ENCODE data around the gene RELT. TPM values are rescaled to one million over a fixed set of nuclear protein-coding genes. Genes with fewer than 3 reads are reported as not detected.

RELT gene
- total and polyA plus RNA-seq, 9 of the 15 experiments (the other 6 are each of a cell fraction or from before 2014, with no cell fraction given) = 1.1 to 20.2 (median 7.4) TPM

DNA sequence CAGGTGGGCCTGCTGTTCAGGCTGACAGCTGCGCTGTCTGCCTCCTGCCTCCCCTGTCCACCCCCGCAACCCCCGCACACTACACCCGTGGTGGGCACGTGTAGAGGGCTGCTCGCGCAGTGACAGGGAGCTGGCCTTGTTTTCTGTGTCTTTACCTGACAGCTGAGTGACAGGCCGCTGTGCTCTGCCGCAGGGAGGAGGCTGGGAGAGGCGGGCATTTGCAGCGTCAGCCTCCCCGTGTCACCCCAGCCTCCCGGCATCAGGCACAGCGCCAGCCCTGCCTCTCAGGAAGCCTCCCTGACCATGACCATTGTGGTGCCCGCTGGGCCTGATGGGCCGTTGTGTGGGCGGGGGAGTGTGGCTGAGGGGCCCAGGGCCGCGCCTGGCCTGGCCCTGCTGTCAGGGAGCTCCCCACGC, 32.0 kb upstream of the RELT start:
- no peak overlapping the region for H3K27ac ChIP-seq (ENCODE audit: extremely low read depth, low read depth, low read length)
- peaks cover 0 to 23% of the 10 kb centered on the region in 2 experiments; a peak in 2 of 5 replicates for H3K4me1 ChIP-seq (replicated peaks in 1 of 2; ENCODE audit: control insufficient read depth in 2 of 2, insufficient read depth in 2 of 2, low read length in 2 of 2)
- H3K9me3 ChIP-seq (replicated peaks; ENCODE audit: control insufficient read depth, insufficient read depth, low read depth, low read length) = no peaks in the 10 kb centered on the region
- CTCF ChIA-PET (ENCODE audit: low intra/inter-chr PET ratio) = no interaction called here
- no peaks in the 10 kb centered on the region for H4K20me1 ChIP-seq (replicated peaks; ENCODE audit: control insufficient read depth, insufficient read depth, low read length)
- no peak overlapping the region for H3K4me3 ChIP-seq
- FAIRE-seq (no peak), ATAC-seq (no peak; the same call in 2 of the 3 replicates), DNase-seq (ENCODE audit: extremely low read depth in 1 of 4, low spot score in 3 of 4) (no peak)
- POLR2A ChIA-PET = interaction anchor here (0.6 to 1.0 kb wide), 3 partner anchors 45 to 74 kb away, joined by 3 to 4 read pairs (median 3); no protein-coding TSS in a partner anchor
- no peaks in the 10 kb centered on the region for H3K36me3 ChIP-seq (ENCODE audit: control insufficient read depth, insufficient read depth, low read length)
- H3K9me1 ChIP-seq (ENCODE audit: control insufficient read depth, insufficient read depth, low read length) = no peaks in the 10 kb centered on the region
- intact Hi-C loops (cut with micrococcal nuclease) (no loop called here), in situ Hi-C loops (cut with MboI) (no loop called here)
- H3K4me2 ChIP-seq (ENCODE audit: insufficient read depth, low read length) = no peak overlapping the region
- no TSS peak for BruUV-seq (replicated peaks)
- peak overlapping the region in 1 of 2 experiments; percentile 58; a peak in 2 of 4 replicates for H3K9ac ChIP-seq (ENCODE audit: insufficient read depth in 1 of 2, low read depth in 2 of 2, low read length in 2 of 2)
- no peak overlapping the region for H2AFZ ChIP-seq (ENCODE audit: low read depth, low read length)
- no peaks in the 10 kb centered on the region for H3K79me2 ChIP-seq (ENCODE audit: control insufficient read depth, insufficient read depth, low read length)
- WGBS (ENCODE audit: insufficient coverage, low coverage, missing lambda C conversion rate) = 24% methylated on average over 16 of the region's 20 CpGs
- TF ChIP-seq PKNOX1 (IDR thresholded peaks at IDR 0.05) = peak; percentile 82
- TF ChIP-seq RAD21 (CRISPR knock-in tag; conservative IDR thresholded peaks at IDR 0.05 in 1 of 2, IDR thresholded peaks at IDR 0.05 in 1 of 2) = no peak
- TF ChIP-seq EGR1 (conservative IDR thresholded peaks at IDR 0.05) = 0 out of 2 replicates have a peak, but pooled peaks have one; percentile 18
- TF ChIP-seq, protein P1, sequence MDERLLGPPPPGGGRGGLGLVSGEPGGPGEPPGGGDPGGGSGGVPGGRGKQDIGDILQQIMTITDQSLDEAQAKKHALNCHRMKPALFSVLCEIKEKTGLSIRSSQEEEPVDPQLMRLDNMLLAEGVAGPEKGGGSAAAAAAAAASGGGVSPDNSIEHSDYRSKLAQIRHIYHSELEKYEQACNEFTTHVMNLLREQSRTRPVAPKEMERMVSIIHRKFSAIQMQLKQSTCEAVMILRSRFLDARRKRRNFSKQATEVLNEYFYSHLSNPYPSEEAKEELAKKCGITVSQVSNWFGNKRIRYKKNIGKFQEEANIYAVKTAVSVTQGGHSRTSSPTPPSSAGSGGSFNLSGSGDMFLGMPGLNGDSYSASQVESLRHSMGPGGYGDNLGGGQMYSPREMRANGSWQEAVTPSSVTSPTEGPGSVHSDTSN (CRISPR knock-in tag; IDR thresholded peaks at IDR 0.05; ENCODE audit: low read depth) = no peak
- TF ChIP-seq, protein P1 (tag; conservative IDR thresholded peaks at IDR 0.05; ENCODE audit: low read depth) = peak; percentile 50; the same call in 1 of the 2 replicates
- TF ChIP-seq MAFK (IDR thresholded peaks at IDR 0.05; ENCODE audit: low read length) = no peak
- peaks cover 0 to 30% of the 10 kb centered on the region in 2 experiments; a peak in 3 of 5 replicates for H3K27me3 ChIP-seq (ENCODE audit: control insufficient read depth in 2 of 2, insufficient read depth in 2 of 2, low read length in 2 of 2)

Measured in K562 (cell line).